GM21723 (cell line): ENCODE data around the gene KIT.
A peak's percentile ranks its signal among the peaks of the same experiment; 100 is the strongest.

Source experiments
- ATAC-seq: cut with Tn5 transposase; IDR thresholded peaks from one replicate; pipeline ENCODE4 v1.9.1; 2021; ENCODE audit warnings: mild to moderate bottlenecking, moderate library complexity; ENCODE audit not compliant: unreplicated experiment

The KIT gene

DNA sequence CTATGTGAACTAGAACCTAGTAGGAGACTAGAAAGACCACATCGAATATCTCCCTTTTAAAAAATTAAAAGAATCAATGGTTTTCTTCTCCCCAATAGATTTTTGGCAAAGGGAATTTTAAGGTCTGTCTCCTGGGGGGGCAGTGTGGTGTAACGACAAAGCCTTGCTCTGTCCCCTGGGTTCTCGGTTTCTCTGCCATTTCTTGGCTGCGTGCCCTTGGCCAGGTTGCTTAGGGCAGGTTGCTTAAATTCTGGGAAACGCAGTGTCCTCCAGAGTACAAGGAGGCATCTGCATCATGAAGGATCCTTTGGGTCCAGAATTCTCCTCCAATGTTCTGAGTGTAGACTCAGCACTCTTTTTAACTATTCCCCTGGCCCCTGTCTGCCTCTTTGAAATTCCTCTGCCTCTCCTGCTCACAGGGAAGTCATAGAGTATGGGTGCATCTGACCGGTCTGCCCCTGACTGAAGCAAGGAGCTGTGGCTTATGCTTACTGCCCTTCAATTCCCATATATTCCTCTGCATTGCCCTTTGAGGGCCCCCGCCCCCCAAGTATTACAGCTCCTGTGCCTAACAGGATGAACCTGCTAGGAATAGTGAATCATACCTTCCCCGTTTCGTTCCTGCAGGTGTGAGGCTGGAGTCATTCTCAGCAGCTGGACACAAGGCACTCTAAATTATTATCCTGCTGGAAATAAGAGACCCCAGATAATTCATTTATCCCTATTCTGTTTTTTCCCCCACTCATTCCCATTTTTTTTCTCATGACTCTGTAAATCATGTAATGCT lies 2.2 kb downstream of the KIT start:
- ATAC-seq, result no peak

DNA sequence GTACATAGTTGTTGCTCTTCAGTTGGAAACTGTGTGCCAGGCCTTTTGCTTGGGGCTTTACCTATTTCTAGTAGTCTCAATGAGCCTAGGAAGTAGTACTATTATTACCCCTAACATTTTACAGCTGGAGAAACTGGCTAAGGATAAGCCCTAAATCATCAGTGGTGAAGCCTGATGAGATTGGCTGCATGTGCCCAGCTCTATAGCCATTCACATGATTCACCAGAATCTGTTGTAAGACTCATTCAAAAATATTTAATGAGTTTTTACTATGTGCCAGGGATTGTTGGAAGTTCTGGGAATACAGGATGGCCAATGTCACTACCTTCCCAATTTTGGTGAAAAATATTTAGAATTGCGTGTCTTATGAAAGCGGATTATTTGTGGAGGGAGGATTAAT lies 2.8 kb downstream of the KIT start:
- ATAC-seq, result no peak

DNA sequence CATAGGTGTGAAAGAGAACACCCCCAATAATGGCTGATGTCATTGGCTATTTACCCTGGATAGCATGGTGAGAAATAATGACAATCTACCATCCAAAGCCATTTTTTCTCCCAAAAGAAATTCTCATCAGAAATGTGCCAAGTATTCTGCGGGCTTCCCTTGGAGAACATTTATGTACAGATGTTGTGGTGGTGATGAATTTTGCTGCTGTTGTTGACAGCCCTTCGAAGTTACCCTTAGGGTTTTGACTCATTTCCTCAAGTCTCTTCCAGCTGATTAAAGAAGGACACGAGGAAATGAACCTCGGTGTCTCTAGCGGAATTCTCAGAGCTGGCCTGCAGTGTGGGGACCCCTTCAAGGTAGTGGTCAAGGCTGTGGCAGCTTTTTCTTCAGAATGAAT lies 3.4 kb downstream of the KIT start:
- no peak for ATAC-seq

DNA sequence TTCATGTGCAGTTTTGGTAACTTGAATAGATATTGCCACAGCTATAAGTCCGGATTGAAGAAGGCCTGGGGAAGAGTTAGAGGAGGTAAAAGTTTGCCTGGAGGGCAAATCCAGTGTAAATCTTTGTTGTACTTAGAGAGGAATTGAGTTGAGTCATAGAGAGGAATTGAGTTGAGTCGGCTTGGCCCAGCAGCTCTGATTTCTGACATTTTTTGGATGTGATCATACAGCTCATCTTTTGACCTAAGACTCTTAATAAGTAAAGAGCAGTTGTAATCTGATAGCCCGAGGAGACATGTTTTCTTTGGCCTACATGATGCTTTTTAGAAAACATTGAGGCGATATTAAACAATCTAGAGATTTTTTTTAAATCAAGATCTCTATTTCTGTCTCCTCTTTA lies 3.9 kb downstream of the KIT start:
- no peak for ATAC-seq

DNA sequence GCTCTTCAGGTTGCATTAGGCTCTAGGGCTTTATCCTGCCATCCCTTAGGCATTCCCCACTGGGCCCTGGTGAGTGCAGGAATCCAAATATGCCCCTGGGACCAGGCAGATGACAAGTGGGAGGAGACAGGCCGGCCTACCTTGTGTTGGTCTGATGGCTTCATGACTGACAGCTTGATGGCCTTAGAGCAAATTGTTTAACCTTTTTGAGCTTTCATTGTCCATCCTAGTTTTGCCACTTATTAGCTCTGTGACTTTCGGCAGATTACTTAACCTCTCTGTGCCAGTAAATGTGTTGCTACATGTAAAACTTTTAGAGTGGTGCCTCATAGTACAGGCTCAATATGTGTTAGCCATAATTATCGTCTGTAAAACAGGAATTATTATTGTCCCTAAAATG lies 4.4 kb downstream of the KIT start:
- ATAC-seq, result no peak

DNA sequence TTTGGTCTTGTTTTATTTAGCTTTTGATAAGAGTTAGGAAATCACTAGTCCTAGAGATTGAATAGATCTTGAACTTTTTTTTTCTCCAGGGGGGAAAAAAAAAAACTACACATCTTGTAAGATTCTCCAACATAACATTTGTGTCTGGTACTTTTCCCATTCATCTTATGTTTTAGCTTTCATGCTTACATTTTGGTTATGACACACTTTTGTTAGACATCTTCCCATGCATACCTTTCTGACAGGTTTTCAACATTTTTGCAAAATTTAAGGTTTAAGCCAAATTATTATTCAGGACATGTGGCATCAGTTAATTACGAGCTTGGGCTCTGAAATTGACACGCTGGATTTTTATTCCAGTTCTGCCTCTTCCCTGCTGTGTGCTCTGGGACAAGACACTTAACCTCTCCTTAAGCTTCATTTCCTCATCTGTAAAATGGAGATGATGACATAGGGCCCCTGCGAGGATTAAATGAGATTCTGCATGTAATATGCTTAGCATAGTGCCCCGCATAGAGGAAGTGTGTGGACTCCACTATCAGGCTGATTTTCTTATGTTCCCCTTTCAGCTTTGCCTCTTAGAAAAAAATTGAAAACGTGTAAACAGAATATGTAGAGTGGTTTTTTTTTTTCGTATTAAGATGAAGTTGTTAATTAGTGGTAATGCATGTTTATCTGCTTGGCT lies 5.3 kb downstream of the KIT start:
- ATAC-seq, result no peak

DNA sequence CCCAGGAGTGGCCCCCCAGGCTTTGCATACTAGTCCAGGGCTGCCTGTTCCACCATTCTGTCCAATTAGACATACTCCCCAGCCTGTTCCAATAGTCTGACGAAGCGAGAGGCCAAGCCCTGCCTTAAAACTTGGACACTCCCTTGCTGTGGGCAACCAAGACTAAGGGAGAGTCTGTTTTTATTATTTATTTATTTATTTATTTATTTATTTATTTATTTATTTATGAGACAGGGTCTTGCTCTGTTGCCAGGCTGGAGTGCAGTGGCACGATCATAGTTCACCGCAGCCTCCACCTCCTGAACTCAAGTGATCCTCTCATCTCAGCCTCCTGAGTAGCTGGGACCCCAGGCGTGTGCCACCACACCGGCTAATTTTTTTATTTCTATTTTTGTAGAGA lies 6.6 kb downstream of the KIT start:
- ATAC-seq, result no peak

DNA sequence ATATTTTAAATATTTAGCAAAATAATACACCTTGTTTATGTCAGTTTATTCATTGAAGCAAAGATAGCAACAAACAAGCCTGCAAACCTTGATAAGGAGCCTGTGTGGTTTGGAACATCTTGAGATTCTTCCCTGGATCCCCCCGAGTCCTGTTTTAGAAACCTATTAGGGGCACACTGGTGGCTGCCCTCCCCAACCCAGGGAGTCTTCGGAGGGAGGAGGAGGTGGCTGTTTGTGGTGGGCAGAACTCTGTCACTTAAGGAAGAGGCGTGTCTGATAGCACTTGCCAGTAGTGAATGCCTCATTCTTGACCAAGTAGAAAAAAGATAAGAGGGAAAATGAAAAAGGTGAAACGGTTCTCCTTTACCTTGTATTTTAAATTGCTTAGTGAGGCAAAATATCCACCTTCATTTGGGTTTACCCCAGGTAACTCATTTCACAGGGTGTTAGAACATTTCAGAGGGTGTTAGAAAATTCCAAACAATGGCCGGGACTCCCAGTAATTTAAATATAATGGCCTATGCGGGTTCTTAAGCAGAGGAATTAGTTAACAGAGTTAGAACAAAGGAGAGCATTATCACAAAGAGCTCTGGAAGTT lies 10.4 kb downstream of the KIT start:
- no peak for ATAC-seq

DNA sequence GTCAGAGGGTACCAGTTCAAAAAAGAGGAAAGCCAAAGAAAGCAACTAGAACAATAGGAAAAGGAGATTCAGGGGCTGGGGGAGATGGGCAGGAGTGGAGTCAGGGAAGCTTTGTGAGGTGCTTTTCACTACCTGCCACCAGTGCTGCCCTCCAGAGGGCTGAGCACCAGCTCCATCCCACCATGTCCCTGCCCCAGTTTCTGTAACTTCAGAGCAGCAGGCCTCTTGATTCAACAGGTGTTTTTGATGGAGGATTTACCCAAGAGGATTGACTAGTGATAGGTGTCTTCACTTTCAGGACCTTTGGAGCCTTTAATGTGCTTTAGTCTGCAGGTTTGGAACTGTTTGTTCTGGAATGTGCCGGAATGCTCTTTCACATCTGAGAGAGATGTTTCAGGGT lies 12.1 kb downstream of the KIT start:
- no peak for ATAC-seq

DNA sequence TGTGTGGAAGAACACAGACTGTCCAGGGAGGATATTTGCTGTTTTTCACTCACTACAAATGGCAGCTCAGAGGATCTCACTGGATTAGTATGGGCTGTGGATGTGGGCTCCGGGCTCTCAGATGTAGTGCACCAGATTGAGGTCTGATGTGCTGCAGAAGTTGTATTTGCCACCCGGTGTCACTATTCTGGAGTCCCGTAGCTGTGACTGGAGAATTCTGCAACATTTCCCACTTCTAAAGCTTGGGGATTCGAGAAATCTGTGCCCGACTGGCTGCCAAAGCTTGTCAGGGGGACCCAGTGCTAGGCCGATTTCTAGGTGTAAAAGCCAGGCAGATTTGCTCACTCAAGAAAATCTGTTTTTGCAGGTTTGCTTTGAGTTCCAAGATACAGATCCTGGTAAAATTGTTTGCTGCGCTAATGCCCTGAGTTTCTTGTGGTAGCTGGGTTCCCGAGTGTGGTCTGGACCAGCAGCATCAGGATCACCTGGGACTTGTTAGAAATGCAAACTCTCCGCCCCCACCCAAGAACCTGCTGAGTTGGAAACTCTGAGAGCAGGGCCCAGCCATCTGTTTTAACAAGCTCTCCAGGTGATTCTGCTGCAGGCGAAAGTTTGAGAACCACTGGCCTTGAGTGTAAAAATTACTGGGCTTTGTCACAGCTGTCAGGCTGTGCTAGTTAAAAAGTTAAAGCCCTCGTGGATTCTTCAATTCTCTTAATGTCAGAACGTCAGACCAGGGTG lies 18.1 kb downstream of the KIT start:
- ATAC-seq, result no peak

DNA sequence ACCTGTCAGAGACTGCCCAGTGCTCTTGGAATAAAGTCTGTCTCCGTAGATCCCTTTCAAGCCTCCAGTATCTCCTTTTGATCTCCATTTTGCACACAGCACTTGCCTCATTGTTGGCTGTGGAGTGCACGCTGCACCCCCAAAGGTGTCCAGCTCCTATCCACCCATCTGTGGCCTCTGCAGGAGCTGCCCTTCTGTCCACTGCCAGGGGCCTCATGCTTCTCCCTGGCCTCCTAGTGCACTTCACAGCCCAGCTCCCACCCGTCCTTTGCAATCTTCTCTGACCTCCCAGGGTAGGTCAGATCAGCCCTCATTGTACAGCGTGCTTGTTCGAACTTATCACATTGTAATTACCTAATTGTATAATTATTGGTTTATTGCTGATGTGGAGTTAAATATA lies 18.9 kb downstream of the KIT start:
- ATAC-seq, result no peak

DNA sequence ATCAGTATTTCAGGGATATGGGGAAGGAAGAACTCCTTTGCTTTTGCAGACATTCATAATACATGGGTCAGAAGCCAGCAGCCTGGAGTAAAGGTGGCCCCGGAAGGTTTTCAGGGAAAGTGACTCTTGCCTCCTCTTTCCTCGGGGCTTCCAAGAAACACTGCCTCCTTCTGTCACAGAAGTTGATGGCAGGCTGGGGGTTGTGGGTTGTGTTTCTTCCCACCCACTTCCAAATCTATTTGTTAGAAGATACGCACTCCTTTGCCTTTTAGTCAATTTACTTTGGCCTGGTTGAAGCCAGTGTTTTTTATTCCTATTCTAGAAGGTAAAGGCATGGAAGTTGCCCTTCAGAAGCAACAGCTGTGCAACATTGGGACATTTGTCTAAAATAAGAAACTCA lies 19.7 kb downstream of the KIT start:
- no peak for ATAC-seq

DNA sequence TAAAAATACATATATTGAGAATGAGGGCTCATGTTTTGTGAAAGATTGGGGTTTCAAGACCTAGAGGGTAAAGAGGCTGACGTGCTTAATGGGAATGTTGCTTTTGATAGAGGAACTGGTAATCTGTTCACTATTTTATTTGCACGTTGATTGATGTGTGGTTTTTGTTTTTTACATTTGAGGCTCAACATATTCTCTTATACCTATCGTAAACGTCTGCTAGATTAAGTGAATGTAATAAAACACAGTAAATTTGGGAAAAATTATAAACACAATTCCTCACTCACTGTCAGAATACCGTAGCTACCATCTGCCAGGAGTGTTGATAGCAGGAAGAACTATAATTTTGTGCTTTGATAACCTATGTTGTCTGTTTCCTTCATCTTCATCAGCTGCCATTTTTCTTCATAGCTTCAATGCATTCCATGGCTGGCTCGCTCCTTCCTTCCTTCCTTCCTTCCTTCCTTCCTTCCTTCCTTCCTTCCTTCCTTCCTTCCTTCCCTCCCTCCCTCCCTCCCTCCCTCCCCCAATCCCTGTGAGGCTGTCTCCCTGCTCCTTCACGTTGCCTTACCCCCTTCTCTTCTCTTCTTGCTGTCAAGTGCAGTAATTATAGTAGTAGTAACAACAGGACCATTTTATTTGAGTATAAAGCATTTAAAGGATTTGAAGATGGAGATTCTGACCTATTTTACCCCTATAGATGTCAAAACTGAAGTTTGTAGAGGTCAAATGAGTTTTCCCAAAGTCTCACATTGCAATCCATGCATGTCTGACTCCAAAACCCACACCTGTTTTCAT lies 20.3 kb downstream of the KIT start:
- ATAC-seq, result no peak

DNA sequence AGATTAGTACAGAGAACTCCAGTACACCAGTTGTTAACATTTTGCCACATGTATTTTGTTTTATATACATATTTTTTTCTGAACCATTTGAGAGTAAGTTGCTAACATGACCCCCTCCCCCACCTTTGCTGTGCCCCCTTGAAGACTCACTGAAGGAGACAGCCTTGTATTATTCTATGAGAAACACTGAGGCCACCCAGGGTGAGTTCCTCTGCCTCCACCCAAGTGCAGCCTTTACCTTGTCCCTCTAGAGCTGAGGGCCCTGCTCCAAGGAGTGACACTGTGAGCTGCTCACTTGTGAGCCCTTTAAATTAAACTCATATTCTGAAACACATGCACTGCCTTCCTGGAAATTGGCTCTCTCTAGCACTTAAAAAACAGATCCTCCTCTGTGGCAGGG lies 21.1 kb downstream of the KIT start:
- no peak for ATAC-seq

DNA sequence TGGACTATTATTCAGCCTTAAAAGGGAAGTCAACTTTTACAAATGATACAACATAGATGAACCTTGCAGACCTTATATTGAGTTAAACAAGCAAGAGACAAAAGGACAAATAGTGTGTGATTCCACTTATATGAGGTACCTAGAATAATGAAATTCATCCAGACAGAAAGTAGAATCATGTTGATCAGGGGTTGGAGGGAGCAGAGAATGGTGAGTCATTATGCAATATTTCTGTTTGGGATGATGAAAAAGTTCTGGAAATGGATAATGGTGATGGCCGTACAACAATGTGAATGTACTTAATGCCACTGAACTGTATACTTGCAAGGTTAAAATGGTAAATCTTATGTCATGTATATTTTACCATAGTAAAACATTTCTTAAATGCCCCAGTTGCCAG lies 22.1 kb downstream of the KIT start:
- no peak for ATAC-seq

DNA sequence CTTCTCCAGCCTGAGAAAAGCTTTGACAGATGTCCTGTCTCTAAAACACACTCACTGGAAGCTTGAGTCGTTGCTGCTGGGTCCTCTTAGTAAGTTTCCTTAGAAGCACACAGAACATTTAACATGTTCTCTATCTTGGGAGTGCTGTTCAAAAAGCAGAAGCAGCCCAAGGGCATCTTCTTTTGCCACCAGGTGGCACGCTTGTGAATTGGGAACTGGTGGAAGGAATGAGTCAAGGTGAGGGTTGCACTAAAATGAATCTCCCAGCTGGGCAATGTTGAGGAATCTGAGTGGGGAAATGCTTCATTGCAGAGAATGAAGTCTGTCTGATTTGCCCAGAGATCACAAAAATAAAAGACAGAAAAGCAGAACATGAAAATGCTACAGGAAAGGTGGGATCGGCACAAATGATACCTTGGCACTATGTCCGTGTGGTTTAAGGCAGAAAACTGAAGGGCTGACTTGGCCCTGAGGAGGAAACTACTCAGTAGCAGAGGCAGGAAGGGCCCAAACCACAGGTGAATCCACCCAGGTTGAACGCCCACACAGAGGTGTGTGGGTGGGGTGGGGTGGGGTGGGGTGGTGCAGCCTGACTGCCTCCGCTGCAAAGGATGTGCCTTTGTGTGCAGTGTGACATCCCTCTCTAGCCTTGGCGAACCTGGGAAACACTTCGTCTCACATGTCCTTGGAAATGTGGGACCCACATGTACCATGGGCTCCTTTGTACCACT lies 26.0 kb downstream of the KIT start:
- ATAC-seq, result peak; percentile 54

DNA sequence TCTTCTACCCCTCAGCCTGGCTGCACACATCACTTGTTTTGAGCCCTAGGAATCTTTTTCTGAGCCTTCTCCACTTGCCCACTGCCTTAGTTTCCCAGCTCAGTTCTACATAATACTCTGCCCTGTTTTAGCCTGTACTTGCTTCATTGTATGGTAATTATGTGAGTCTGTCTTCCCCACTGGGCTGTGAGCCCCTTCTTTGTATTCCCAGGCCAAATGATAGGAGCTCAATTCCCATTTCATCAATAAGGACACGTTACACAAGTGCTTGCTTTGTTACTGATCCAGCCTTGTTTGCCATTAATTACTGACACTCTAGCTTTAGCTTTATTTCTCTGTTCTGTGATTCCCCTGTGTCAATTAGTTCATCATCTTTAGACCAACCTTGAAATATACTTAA lies 28.1 kb downstream of the KIT start:
- ATAC-seq, result no peak

DNA sequence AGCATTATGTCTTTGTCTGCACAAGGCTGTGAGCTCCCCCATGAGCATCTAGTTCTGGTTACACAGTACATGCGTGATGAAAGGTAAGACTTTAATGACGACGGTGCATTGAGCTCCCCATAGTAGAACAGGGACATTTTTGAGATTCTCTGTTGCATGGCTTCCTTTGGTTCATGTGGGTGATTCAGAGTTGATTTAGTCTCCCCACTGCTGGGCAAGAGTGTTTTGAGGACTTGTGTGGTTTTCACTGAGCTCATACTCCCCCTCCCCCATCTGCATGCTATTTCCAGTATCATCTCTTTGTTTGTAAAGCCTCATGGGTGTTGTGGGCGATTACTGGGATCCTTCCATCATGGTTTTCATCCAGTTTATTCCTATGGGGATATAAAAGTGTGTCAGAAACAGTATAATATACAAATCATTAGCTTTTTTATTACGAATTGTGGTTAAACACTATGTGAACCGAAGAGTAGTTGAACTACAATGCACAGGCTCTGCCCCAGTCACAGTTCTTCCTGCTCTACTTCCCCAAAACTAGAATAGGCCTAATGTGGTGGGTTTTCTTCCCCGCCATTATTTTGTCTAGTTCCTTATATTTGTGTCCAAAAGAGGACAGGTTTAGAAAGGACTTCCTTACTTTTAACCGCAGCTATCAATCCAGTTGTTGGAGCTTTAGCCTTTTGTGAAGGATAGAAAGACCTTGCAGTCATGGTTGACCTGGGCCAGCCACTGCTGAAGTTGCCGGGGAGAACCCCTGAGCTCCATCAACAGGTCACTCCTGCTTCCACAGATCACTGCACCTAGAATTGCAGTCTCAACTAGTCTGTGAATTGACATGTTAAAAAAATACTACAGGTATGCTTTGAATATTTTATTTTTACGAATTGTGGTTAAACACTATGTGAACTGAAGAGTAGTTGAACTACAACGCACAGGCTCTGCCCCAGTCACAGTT lies 30.4 kb downstream of the KIT start:
- no peak for ATAC-seq

DNA sequence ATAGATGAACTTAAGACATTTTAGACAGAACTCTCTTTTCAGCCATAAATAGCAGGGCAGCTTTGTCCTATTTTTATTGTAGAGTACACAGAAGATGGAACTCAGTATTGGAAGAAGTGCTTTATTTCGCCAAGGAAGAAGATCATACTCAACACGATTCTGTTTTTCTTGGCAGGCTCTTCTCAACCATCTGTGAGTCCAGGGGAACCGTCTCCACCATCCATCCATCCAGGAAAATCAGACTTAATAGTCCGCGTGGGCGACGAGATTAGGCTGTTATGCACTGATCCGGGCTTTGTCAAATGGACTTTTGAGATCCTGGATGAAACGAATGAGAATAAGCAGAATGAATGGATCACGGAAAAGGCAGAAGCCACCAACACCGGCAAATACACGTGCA lies 37.6 kb downstream of the KIT start:
- ATAC-seq, result no peak
